ENCODE results near the gene LBP.
"Not testable (repeated sequence)": the region's sequence is repeated elsewhere in the genome, so short reads cannot be mapped to it uniquely, and the experiment has no call there.

The LBP gene

GRCh38 chr20:38321959-38322598, 24.2 kb upstream of the LBP start:
- peak; percentile 16 for DNase-seq

GRCh38 chr20:38324159-38324558, 22.1 kb upstream of the LBP start:
- no peak for DNase-seq

GRCh38 chr20:38325167-38325566, 21.1 kb upstream of the LBP start:
- DNase-seq: no peak

- DNase-seq: no peak
Observed at GRCh38 chr20:38325905-38326304, 20.4 kb upstream of the LBP start.

GRCh38 chr20:38326309-38326708, 20.0 kb upstream of the LBP start:
- DNase-seq: no peak

DNA sequence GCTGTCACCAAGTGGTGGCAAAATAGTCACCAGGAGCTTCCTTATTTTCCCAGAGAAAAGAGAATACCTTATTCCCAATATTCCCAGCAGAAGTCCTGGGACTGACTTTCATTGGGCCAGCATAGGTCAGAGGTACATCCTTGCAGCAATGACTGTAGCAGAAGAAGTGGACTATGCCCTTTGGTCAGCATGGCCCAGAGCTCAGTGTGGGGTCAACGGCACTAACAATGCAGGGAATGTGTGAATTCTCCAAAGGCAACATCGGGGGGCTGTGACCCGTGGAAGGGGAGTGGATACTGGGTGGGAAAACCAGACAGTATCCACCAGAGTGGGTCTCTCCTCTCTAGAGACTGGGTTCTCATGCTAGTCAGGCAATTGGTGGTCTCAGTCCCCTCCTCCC, 15.6 kb upstream of the LBP start:
- no peak for DNase-seq

- DNase-seq: no peak
Observed at GRCh38 chr20:38331245-38331644, 15.0 kb upstream of the LBP start.

DNA sequence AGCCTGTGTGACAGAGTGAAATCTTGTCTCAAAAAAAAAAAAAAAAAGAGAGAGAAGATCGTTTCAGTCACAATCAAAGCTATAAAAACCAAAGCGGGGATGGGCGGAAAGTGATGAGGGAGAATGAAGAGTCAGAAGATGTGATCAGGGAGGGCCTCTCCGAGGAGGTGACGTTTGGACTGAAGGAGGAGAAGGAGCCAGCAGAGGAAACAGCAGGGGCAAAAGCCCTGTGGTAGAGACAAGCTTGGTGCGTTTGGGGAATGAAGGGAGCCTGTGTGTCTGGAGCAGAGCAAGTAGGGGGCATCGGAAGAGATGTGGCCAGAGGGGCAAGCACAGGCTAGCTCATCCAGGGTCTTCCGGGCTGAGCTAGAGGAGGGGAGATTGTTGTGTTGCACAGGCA, 14.5 kb upstream of the LBP start:
- no peak for DNase-seq

DNA sequence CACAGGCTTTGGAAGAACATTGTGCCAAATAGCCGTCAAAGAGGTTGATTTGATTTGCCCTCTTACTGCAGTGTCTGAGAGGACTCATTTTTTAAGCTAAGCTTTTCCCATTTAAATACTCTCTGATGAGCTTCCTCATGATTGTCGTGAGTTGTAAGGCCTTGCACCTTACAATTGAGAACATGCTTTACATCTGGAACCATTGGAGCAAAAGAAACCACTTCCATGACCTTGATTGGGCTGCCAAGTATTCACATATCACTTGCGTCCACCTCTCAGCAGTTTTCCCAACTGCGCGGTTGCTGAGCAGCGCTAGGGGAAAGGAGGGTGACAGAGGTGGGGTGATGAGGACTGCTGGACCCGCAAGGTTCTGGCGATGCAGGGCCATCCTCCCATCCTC, 12.3 kb upstream of the LBP start:
- no peak for DNase-seq

DNA sequence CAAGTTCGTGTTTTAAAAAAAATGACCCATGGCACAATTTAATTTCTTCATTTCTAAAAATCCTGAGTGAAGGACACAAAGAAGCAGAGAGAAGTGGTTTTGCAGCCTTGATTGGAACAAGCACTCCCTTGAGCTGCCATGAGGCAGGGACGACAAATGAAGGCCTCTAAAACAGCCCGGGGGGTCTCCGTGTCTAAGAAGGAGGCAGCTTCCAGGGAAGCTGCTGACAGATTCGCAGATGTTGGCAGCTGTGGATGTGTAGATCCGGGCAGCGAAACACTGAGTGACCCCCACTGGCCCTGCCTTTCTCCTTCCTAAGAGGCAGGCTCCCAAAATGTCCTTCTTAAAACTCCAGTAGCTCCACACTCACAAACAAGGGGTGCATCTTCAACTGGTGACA, 9.6 kb upstream of the LBP start:
- DNase-seq: no peak

- no peak for DNase-seq
Observed at GRCh38 chr20:38337561-38338140, 8.6 kb upstream of the LBP start.

DNA sequence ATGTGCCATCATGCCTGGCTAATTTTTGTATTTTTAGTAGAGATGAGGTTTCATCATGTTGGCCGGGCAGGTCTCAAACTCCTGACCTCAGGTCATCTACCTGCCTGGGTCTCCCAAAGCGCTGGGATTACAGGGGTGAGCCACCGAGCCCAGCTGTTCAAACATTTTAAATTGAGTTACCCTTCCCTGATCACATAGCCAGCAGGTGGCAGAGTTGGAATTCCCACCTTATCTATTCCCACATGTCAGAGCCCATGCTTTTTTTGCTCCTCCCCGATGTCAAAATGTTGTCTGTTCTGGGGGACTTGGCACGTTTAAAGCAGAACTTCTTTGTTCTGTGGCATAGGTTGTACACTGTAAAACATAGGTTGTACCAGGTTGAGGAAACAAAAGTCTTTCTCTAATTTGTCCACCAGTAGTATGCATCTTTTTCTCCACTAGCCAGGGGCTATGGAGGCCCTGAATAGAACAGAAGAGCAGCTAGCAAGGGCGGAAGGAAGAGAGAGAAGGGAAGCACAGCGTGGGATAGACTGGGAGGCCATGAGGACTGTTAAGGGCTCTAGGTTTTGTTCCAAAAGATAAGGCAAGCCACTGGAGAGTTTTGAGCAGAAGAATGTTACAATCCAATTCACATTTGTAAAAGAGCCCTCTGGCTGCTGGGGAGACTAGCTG, 7.3 kb upstream of the LBP start:
- DNase-seq: peak; percentile 2

- DNase-seq: not testable (repeated sequence)
Observed at GRCh38 chr20:38339521-38339896, 6.8 kb upstream of the LBP start.

DNA sequence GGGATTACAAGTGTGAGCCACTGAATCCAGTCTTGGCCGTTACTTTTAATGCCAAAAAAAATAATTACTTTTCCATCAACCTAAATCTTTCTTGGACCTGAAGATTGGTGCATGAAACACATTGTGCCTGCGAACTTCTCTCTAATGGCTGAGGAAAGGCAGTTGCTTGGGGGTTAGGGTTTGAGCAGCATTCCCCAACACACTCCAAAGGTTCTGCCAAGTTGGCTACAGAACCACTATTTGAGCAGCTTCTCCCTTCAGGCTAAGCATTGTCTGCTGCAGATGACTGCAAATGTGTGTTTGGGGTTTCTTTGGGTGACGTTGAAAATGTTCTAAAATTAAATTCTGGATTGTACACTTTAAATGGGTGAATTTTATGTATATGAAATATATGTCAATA, 6.3 kb upstream of the LBP start:
- DNase-seq: no peak

DNA sequence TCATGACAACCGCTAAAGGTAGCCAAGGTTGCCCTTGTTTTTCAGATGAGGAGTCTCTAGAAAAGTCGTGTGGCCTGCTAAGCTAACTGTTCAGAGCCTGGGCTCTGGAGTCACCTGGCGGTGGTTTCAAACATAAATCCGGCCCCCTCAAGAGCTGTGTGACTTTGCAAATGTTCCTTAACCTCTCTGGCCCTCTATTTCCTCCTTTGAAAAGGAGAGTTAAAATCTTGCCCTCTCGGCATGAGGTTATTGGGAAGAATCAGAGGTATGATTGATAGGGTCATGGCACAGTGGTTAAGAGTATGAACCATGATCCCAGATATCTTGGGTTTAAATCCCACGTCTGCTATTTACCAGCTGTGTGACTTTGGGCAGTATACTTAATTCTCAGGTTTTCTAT, 5.6 kb upstream of the LBP start:
- no peak for DNase-seq

DNA sequence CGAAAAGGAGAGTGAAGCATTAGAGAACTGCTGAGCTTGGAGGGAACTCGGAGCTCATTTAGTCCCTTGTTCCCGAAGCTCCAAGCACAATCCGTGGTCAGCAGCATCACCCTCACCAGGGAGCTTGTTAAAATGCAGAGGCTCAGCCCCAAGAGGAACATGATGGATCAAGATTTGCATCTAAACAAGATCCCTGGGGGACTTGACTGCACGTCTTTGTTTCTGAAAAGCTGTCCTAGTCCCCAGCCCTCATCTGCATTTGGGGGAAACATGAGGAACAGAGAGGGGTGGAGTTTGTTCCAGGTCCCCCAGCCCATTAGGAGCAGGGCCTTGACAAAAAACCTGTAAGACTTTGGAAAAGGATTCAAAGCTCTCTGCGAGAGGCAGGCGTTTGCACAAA, 4.1 kb upstream of the LBP start:
- DNase-seq: no peak

DNA sequence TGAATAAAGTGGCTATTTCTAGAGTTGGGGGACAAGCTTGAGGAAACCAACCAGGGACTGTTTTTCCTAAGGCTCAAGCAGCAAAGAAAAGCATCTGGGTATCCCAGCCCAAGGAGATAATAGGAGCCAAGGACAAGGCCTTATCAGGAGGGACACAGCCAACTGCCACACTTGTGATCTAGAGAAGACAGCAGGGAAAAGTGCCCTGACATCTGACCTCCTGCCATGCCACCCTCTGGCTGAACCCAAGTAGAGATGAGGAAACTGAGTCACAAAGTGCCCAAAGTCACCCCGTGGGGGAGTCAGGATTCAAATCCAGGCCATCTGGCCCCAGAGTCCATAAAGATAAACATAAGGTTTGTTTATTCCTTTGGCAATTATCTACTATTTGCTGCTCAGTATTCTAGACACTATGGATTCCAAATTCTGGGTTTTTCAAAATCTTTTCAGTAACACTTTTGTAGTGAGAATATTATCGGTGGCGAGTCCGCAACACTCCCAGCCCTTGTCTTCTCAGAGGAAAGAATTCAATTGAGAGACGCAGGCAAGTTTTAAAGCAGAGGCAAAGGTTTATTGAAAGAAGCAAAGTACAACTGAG, 3.5 kb upstream of the LBP start:
- no peak for DNase-seq

- DNase-seq: no peak
Observed at GRCh38 chr20:38343311-38344106, 2.8 kb upstream of the LBP start.

DNA sequence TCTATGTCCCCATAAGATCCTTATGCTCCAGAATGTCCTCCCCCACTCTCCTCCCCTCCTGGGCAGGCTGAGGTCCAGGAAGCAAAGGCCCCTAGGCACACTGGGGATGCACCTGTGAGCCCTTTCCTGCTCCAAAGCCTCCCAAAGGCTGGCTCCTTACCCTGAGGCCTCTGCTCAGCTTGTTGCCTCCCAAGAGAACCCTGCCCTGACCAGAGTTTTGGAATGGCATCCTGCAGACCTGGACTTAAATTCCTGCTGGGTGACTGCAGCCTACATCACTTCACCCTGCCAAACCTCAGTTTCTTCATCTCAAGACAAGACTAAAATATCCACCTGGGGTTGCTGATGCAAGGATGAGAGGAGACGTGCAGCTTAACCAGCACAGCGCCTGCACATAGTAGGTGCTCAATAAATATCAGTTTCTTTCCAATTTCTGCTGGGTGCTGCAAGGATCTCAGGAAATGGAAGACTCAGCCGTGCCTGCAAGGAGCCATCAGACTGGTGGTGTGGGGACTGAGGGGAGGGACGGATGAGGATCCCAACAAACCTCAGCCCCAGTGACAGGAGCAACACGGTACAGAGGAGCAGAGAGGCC, 2.1 kb upstream of the LBP start:
- no peak for DNase-seq

DNA sequence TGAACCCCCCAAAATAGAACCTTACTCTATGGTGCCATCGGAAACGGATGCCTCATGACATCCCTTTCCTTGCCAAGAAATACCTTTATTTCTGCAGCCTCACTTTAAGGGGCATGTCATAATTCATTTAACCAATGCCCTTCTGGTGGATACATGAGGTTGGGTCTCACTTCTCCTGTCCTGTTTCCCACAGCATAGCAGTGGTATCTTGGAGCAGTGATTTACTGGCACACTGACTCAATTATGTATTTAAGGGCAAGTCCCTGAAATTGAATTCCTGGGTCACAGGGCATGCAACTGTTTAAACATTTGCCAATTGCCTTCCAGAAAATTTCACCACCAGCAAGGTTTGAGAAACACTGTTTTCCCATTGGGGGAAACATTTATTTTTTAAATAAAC, 639 bp upstream of the LBP start:
- no peak for DNase-seq

DNA sequence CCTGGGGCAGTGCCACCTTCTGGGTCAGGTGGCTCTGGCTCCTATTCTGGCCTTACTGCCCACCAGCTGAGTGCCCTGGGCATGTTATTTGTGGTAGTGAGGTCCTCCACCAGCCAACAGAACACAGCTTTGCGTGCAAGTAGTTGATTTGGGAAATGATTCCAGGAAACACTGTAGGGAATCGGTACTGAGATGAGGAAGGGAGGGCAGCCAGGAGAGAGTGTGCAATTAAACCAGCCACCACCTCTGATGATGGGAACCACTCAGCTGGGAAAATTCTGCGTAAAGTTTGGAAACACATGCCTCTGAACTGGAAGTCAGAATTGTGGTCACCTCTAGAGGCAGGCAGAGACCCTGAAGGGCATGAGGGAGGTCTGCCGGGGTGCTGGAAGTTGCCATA, 459 bp downstream of the LBP start:
- DNase-seq: no peak

DNA sequence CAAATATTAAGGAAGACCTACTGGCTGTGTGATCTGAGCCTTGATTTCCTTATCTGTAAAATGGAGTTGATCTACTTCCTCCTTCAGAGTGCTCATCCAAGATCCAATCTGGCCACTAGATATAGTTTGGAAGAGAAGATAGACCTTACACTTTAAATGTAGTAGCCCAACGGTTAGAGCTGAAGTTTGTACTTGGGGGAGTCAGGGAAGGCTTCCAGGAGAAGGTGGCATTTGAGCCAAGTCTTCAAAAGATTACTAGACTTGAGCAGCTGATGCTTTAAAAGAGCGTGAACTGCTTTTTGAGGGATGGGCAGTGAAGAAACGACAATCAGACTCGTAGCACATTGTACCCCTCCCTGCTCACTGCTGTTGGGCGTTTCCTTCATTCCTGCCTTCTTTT, 3.6 kb downstream of the LBP start:
- no peak for DNase-seq
